Limb (tissue), 2 donors: ENCODE measurements around the gene ZBTB47.
A peak's percentile ranks its signal among the peaks of the same experiment; 100 is the strongest.

Experiments
- DNase-seq, 2 donors: peaks; one replicate each; pipeline ENCODE4 v3.0.0-alpha.2; 2016; ENCODE audit errors: extremely low spot score in 2 of 2

Gene ZBTB47

DNA sequence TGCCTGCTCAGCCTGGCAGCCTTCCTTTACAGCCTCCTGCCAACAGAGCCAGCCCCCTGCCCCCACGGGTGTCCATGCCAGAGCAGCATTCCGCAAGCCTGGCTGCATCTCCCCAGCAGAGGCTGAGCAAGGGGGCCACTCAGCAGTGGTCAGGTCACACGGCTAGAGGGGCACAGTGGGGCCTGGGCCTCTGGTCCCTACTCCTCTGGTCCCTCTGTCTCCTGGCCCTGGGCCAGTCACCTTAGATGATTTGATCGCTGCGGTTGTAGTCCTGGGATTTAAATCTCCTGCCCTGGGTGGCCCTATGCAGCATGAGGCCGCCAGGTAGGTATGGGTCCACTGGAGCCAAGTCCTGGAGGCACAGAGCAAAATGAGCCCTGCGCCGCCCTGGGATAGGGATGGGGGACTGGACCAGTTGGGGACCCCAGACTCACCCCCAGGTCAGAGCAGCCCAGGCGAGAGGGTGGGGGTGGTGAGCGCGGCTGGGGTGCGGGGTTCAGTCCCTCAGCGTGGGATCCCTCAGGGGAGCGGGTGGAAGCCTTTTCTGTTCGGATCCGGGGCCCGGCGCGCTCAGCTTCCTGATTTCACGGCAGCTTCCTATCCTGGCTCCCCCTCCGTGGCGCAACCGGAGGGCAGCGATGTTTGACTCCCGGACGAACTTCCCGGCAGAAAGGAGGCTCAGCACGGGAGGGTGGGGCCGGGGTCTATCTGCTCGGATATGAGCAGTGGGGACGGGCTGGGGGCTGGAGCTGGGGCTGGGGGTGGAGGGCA lies at the start of gene ZBTB47:
TSS of gene ZBTB47 (plus strand) at position 138 of the 771 bp plus-strand sequence. CDS start 4,659 bp downstream, outside the sequence.
- peak in 1 of 2 donors; percentile 56 for DNase-seq

DNA sequence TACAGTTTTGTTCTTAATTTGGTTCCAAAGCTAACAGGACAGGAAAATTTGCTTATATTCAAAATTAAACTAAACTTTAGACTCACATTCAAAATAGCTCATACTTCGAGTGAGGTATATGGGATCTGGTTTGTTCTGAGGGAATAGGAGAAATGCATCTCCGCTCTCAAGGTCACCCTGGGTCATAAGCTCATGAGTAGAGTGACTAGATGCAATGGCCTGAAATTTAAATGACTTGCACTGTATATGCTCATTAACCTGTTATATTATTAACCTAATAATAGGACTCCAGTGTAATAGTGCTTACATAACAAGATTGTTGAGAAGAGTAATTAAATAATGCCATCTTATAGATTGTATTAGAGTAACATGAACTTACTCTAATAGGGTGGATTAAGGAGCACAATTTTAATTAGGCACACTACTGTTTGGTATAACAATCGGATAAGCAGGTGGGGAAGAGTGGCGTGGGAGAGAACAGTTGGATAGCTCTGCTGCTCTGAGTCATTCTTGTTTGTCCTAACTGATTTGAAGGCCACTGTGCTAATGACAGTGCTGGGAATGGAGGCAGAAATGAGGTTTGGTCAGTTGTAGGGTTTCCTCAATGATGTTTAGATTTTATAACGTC lies 47.8 kb upstream of the ZBTB47 start:
- DNase-seq: no peak

DNA sequence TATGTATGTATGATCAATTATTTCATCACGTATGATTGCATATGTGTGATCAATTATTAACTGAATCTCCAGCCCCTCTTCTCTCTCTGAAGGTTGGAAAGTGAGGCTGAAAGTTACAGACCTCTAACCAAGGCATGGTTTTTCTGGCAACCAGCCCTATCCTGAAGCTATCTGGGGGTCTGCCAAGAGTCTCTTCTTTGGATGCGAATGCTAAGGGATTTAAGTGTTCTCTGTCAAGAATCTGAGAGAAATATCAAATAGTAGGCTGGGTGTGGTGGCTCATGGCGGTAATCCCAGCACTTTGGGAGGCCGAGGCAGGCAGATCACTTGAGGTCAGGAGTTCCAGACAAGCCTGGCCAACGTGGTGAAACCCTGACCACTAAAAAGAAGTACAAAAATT lies 44.9 kb upstream of the ZBTB47 start:
- peak in 1 of 2 donors; percentile 41 for DNase-seq

- DNase-seq: no peak
Observed at GRCh38 chr3:42610976-42611375, 42.5 kb upstream of the ZBTB47 start.

GRCh38 chr3:42612217-42612616 lies 41.3 kb upstream of the ZBTB47 start:
- DNase-seq: no peak

DNA sequence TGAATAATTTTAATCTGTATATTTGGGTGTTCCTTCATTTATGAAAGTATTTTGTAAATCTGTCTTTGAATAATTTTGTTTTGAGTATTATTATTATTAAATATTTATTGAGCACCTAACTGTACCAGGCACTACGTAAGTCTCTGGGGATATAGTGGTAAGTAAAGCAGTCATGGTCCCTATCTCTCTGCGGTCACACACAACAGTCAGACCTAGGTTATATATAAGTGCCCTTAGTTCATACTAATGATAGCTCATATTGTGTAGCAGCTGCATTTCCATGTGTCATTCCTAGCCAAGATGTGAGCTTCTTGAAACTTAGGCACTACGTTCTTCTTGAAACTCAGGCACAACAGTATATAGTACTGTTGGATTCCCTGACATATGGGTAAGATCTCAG lies 40.6 kb upstream of the ZBTB47 start:
- no peak for DNase-seq

- no peak for DNase-seq
Observed at GRCh38 chr3:42613462-42613861, 40.0 kb upstream of the ZBTB47 start.

GRCh38 chr3:42631620-42632019 lies 21.9 kb upstream of the ZBTB47 start:
- DNase-seq: peak in 1 of 2 donors; percentile 42

GRCh38 chr3:42632146-42632545 lies 21.4 kb upstream of the ZBTB47 start:
- no peak for DNase-seq

DNA sequence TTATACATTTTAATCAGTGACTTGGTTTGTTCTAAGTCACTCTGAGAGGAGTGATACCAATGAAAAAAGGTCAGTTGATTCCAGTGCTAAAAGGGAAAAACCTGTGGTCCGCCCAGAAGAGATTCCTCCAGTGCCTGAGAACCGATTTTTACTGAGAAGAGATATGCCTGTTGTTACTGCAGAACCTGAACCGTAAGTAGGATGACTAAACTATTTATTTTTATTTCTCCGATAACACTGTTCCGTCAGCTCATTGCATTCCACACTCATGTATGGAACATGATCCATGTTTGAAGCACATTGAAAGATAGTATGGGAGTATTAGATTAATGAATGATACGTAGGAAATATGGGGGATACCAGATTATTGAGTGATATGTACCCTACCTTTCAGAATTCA lies 20.0 kb upstream of the ZBTB47 start:
- DNase-seq: no peak

DNA sequence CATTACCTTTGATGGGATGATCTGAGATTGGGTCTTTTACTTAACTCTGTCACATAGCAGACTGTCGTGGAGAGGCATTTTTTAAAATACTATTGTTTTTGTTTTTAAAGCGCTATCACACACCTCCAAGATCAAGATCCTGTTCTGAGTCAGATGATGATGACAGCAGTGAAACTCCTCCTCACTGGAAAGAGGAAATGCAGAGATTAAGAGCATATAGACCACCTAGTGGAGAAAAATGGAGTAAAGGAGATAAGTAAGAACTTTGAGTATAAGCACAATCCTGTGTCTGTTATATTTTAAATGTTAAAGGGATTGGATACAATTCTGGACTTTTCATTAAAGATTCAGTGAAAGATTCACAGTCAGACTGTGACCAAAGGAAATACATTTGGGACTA lies 18.4 kb upstream of the ZBTB47 start:
- no peak for DNase-seq

GRCh38 chr3:42637001-42637400 lies 16.5 kb upstream of the ZBTB47 start:
- no peak for DNase-seq

- no peak for DNase-seq
Observed at GRCh38 chr3:42638339-42638842, 15.1 kb upstream of the ZBTB47 start.

DNA sequence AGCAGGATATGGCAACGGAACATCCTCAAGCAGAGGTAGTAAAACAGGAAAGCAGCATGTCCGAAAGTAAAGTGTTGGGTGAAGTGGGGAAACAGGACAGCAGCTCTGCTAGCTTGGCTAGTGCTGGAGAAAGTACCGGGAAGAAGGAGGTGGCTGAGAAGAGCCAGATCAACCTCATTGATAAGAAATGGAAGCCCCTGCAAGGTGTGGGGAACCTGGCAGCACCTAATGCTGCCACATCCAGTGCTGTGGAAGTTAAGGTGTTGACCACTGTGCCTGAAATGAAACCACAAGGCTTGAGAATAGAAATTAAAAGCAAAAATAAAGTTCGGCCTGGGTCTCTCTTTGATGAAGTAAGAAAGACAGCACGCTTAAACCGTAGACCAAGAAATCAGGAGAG lies 14.3 kb upstream of the ZBTB47 start:
- no peak for DNase-seq

DNA sequence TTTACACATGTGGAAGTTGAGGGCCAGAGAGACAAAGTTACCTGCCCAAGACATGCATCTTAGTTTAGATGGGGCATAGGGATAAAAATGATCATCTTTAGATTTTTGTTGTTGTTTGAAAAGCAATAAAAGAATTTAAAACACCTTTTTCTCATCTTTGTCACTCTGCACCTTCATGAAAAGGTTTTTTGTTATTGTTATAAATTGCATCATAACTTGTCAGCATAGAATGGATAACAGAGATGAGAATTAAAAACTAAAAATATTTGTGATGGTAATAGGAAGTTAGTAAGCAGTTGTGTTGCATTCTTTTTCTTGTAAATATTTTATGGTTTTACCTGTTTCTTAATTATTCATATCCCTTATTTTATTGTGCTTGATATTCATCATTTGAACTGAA lies 13.4 kb upstream of the ZBTB47 start:
- no peak for DNase-seq

DNA sequence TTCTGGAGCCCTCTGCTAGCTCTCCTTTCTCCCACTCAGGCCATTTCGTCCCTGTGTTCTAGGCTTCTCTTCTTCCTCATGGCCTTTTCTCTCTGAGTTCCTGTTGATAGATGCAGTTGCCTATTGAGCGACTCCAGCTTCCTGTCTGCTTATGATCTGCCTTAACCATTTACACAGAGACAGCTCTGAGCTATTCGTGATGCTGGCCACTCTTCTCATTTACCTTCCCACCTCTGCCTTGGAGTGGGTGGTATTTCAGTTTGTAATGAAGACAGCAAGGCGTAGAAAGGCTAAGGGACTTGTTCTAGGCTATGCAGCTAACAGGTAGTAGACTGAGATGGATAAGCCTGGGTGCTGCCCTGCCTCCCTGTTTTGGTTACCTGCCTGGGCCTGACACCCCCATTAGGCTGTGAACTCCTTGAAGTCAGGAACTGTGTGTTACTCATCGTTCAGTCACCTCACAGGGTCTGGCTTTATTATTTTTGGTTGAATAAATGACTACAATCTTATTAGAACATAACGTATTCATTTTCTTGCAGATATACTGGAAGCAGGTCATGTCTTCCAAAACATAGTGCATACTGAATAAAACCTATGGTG lies 12.6 kb upstream of the ZBTB47 start:
- DNase-seq: no peak

GRCh38 chr3:42647821-42648459 lies 5.6 kb upstream of the ZBTB47 start:
- no peak for DNase-seq

GRCh38 chr3:42649006-42649405 lies 4.5 kb upstream of the ZBTB47 start:
- DNase-seq: no peak

- no peak for DNase-seq
Observed at GRCh38 chr3:42649783-42650182, 3.7 kb upstream of the ZBTB47 start.

DNA sequence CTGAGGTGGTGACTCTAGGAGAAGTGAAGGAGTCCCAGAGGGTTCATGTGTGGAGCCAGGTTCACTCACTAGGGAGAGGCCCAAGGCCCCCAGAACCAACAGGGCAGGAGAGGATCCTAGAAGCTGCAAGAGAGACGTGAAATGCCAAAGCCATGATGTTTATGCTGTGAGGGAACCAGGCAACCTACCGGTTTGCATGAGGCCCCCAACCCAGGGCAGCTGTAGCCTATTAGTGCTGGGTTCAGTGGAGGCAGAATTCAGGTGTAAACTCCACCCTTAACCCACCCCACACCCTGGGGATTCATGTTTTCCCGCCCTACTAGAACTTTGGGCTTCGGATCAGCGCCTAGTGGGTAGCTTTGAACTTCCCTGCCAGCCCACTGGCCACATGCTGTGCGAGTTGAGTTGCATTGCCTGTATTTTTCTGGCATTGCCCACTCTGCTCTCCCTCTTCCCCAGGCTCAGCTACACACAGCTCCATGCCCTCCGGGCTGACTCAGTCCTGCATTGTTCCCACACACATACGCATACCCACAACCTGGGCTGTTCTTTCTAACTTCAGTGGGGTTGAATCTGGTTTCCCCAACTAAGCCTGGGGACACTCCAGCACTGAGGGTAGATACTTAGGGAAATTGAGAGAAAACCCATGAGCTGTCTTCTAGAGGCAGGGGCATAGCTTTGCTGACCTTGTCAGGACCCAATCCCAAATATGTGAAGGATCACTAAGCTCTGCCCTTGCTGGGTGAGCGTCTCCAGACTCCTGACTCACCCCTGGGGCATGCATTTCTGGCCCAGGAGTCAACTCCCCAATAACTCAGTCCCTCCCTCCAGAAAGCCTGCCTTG lies 2.0 kb upstream of the ZBTB47 start:
- DNase-seq: no peak

- no peak for DNase-seq
Observed at GRCh38 chr3:42652251-42652610, 1.3 kb upstream of the ZBTB47 start.
